GM18511 (cell line): ENCODE data around the gene MEGF9.
A peak's percentile ranks its signal among the peaks of the same experiment; 100 is the strongest.
"Not testable (repeated sequence)": the region's sequence is repeated elsewhere in the genome, so short reads cannot be mapped to it uniquely, and the experiment has no call there.

Experiments
- ATAC-seq: cut with Tn5 transposase; IDR thresholded peaks from one replicate; pipeline ENCODE4 v1.9.1; 2021; ENCODE audit warnings: mild to moderate bottlenecking, moderate library complexity; ENCODE audit not compliant: unreplicated experiment

The MEGF9 gene

DNA sequence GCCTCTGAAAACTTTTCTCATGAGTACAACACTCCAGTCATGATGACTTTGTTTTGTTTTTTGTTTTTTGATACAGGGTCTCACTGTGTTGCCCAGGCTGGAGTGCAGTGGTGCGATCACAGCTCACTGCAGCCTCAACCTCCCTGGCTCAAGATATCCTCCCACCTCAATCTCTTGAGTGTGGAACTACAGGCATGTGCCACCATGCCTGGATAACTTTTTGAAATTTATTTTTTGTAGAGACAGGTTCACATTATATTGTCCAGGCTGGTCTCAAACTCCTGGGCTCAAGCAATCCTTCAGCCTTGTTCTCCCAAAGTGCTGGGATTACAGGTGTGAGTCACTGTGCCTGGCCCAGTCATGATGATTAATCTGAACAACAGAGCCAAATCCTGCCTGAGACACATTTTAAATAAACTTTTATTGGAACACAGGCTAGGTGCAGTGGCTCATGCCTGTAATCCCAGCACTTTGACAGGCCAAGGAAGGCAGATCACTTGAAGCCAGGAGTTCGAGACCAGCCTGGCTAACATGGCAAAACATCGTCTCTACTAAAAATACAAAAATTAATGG, 85.3 kb downstream of the MEGF9 start:
- not testable (repeated sequence) for ATAC-seq

DNA sequence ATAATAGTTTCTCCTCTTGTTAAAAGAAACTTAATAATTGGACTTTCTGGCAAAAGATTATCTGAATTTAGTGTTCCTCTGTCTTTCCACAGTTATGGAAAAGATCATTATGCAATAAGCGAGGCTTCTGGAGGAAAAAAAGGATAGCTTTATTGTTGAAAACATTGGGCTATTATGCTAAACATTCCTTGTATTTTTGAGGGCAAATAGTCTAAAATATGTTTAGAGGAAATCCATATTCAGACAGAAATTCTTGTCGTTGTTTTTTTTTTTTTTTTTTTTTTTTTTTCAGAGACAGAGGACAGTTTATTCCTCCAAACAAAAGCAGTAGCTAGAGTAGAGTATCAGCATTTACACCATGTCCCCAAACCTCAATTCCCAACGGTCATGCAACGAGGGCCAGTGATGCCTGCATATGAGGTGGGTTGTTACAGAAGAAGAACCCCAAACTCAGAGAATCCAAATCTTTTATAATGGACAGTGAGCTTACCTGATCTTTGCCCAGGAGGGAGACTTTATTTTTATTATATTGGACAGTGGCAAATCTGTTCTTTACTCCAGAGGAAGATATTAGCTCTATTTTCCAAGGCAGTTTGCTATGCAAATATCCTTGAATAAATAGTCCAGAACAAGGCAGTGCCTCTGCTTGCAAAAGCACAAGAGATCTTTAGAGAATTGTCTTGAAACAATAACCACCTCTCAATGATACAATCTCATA, 85.9 kb downstream of the MEGF9 start:
- ATAC-seq = no peak

DNA sequence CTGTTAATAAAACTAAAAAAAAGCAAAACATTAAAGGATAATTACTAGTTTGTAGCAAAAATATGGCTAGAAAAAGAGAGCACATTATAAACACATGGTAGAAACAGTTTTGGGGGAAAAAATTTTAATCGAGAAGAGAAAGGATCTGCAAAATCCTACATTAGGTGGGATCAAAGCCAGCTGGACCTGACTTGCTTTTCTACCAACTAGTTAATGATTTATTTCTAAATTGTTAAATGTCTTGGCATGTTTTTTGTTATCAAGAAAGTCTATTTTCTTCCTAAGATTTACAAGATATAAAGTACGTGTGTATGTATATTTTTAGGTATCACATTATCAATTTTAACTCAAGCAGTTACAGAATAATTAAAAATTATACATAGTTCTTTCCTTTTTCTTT, 87.2 kb downstream of the MEGF9 start:
- no peak for ATAC-seq

- no peak for ATAC-seq
Observed at GRCh38 chr9:120626512-120626911, 87.8 kb downstream of the MEGF9 start.

DNA sequence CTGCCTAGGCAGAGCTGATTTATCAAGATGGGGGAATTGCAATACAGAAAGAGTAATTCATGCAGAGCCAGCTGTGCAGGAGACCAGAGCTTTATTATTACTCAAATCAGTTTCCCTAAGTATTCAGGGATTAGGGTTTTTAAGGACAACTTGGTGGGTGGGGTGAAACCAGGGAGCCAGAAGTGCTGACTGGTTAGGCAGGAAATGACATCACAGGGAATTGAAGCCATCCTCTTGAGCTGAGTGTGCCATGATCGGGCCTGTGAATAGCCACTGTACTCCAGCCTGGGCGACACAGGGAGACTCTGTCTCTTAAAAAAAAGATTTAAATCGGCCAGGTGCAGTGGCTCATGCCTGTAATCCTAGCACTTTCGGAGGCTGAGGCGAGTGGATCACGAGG, 89.0 kb downstream of the MEGF9 start:
- ATAC-seq = no peak

- ATAC-seq = no peak
Observed at GRCh38 chr9:120622790-120623189, 91.5 kb downstream of the MEGF9 start.

DNA sequence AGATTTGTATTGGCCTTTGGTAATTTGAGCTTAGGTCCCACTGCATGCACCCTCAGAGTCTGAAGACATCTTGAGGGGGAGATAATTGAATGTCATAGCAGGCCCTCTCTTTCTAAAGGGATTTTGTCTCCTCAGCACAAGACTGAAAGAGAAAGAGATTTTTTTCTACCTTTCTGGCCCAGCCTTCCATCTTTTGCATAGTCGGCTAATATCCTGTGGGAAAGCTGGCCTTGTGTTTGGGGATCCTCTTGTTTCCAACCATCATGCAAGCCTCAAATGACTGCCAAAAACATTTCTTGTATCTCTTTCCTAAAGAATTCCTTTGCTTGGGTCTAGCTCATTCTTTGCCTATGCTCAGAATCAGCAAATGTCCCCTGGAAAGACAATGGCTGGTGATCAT, 92.3 kb downstream of the MEGF9 start:
- ATAC-seq = no peak

DNA sequence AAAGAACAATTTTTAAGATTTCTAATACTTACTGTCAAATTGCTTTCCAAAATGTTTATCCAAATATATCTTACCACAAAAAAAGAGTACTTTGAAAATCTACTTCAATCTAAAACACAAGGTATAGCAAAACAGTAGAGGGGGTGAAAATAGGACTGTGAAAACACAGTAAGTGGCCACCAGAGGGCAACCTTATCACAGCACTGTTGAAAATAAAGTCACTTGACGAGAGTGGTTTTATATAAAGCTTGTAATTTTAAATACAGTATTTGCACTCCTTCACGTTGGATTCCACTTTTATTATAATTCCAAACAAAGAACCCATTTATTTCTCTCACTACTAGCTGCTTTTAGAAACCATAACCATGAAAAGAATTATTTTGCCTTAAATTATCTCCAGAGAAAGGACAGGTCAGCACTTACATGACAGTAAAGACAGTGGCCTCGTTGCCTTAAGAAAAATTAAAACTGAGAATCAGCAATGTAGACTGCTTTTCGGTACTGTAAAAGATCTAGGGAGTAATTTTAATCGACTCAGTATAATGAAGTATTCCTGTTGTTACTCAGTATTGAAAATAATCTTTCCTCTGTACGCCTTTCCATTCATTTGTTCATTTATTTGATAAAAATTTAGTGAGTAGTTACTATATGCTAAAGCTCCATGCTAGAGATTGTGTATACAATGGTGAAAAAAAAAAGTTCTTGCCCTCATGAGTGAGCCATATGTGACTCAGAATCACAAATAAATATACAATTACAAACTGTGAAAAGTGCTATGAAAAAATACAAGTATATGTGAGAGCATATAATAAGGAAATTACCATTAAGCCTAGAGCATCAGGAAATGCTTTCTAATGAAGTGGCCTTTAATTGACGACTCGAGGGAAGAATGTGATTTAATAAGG, 94.3 kb downstream of the MEGF9 start:
- peak; percentile 61 for ATAC-seq

GRCh38 chr9:120616966-120617935, 97.0 kb downstream of the MEGF9 start:
- no peak for ATAC-seq

DNA sequence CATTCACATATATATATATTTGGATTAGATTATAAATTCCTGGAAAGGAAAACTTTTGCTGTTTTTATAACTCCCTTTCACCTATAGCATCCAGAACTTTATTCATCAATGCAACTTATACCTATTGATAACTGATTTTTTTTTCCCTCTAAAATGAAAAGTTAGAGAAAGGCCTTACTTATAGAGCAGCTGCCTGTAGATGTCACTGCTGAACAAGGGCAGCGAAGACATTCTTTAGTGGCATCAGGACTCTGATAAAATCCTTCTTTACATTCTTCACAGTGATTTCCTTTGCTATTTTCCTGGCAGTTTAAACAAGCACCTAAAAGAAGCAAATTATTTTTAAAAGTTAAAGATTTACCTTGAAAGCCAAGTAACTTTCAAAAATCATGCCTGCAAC, 102.1 kb downstream of the MEGF9 start:
- no peak for ATAC-seq

DNA sequence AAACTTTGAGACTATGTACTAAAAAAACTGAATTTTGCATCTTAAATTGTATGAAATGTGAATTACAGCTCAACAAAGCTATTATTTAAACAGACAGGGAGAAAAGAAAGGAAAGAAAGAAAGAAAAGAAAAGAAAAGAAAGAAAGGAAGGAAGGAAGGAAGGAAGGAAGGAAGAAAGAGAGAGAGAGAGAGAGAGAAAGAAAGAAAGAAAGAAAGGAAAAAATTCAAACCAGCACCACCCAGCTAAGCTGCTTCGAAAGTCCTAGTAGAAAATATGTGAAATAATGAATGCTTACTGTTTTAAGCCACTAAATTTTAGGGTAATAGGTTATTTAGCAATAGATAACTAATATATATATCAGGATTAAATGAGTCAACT, 102.6 kb downstream of the MEGF9 start:
- no peak for ATAC-seq

- no peak for ATAC-seq
Observed at GRCh38 chr9:120610975-120611689, 103.1 kb downstream of the MEGF9 start.

DNA sequence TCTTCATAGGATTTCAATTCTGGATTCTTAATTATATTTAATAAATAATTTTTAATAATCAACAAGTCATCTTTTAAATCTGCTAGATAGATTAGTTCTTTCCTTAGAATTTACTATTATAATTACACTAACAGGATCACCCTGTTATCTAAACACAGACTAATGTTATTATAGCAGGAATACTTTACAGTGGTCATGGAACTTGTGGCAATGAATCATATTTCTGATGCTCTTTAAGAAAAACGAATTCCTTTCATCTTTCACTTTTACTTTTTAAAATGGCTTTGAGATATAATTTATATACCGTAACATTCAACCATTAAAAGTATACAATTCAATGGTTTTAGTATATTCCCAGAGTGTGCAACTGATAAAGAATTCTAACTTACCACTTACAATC, 104.6 kb downstream of the MEGF9 start:
- ATAC-seq = no peak

DNA sequence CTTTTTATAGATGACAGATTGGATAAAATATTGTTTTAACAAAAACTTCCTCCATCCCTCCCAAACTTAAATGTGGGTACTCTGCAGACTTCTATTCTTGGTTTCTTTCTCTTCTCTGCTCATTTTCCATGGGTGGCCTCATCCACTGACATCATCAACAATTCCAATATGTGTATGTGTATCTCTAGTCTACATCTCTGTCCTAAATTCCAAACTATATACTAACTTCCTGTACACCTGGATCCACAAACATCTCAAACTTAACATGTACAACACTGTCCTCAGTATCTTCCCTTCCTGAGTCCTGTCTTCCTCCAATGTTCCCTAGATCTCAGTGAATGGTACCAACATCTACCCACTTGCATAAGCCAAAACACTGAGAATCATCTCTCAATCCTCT, 105.8 kb downstream of the MEGF9 start:
- ATAC-seq = no peak

GRCh38 chr9:120603591-120603990, 110.7 kb downstream of the MEGF9 start:
- no peak for ATAC-seq

GRCh38 chr9:120603010-120603409, 111.3 kb downstream of the MEGF9 start:
- ATAC-seq = no peak

GRCh38 chr9:120593955-120594277, 120.4 kb downstream of the MEGF9 start:
- ATAC-seq = no peak

GRCh38 chr9:120593250-120593954, 120.9 kb downstream of the MEGF9 start:
- no peak for ATAC-seq

DNA sequence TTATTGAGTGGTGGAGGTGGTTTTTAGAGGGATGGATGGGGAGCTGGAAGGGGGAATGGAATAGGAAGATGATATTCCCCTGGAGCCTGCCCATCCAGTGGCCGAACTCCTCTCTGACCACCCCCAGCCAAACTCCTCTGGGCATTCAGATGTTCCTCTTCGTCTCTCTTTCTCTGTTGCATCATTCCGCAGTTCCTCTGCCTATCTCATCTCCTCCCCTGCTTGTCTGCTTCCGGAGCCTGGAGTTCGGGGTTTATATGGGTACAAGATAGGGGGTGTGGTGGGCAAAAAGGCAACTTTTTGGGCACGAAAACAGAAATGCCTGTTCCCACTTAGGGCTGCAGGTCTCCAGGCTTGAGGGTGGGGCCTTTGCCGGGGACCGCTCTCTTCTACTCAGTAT, 122.1 kb downstream of the MEGF9 start:
- ATAC-seq = no peak

- no peak for ATAC-seq
Observed at GRCh38 chr9:120587328-120587727, 126.9 kb downstream of the MEGF9 start.
